DOHH2 (cell line): Measurements from ENCODE around the gene RETREG1.

Experiments
- H3F3A ChIP-seq: fragments of 200-600 bp; sonication (generic), shearing (Covaris generic); 2 replicates; pipeline ENCODE4 v1.6.0; 2016; ENCODE audit warnings: antibody characterized with exemption, mild to moderate bottlenecking; ENCODE audit not compliant: control insufficient read depth, insufficient read depth
- H3K27ac ChIP-seq: fragments of 200-600 bp; sonication (generic); 2 replicates; pipeline ENCODE4 v1.5.1; 2014; ENCODE audit warnings: low read depth, mild to moderate bottlenecking, low read length, moderate library complexity
- H3K27me3 ChIP-seq: fragments of 200-600 bp; sonication (generic); 2 replicates; pipeline ENCODE4 v1.6.1; 2014; ENCODE audit warnings: mild to moderate bottlenecking, low read length, mixed read lengths; ENCODE audit not compliant: control insufficient read depth
- H3K36me3 ChIP-seq: fragments of 200-600 bp; sonication (generic); 2 replicates; pipeline ENCODE4 v1.6.1; 2014; ENCODE audit warnings: mild to moderate bottlenecking, low read length, moderate library complexity, mixed read lengths; ENCODE audit not compliant: control insufficient read depth
- H3K4me1 ChIP-seq: fragments of 200-600 bp; sonication (generic); 2 replicates; pipeline ENCODE4 v1.6.1; 2014; ENCODE audit warnings: mild to moderate bottlenecking, low read length, mixed read lengths; ENCODE audit not compliant: control insufficient read depth
- H3K4me2 ChIP-seq: fragments of 200-600 bp; sonication (generic); 2 replicates; pipeline ENCODE4 v1.6.0; 2014; ENCODE audit warnings: mild to moderate bottlenecking, low read length, moderate library complexity
- H3K4me3 ChIP-seq: fragments of 200-600 bp; sonication (generic); 2 replicates; pipeline ENCODE4 v1.5.1; 2014; ENCODE audit warnings: mild to moderate bottlenecking, low read length, mixed read lengths
- H3K79me2 ChIP-seq: fragments of 200-600 bp; sonication (generic); 2 replicates; pipeline ENCODE4 v1.6.1; 2014; ENCODE audit warnings: mild to moderate bottlenecking, low read length, mixed read lengths; ENCODE audit not compliant: control insufficient read depth
- H3K9me2 ChIP-seq: fragments of 200-600 bp; sonication (generic); replicated peaks from 2 replicates; pipeline ENCODE4 v1.6.1; 2014; ENCODE audit warnings: mild to moderate bottlenecking, low read length, mixed read lengths; ENCODE audit not compliant: control insufficient read depth
- H3K9me3 ChIP-seq: fragments of 200-600 bp; sonication (generic); 2 replicates; pipeline ENCODE4 v1.6.1; 2014; ENCODE audit warnings: antibody characterized with exemption, low read length, mixed read lengths; ENCODE audit not compliant: control insufficient read depth, insufficient read depth
- H4K20me1 ChIP-seq: fragments of 200-600 bp; sonication (generic); 2 replicates; pipeline ENCODE4 v1.6.0; 2014; ENCODE audit warnings: low read depth, mild to moderate bottlenecking, antibody characterized with exemption, low read length, moderate library complexity; ENCODE audit not compliant: control insufficient read depth, insufficient read depth
- CTCF ChIP-seq: fragments of 200-600 bp; sonication (generic); IDR thresholded peaks from one replicate; pipeline ENCODE4 v1.5.1; 2014; ENCODE audit warnings: antibody characterized with exemption, mild to moderate bottlenecking, low read depth, low read length; ENCODE audit not compliant: poor library complexity, severe bottlenecking
- EZH2phosphoT487 ChIP-seq: fragments of 200-600 bp; sonication (generic); IDR thresholded peaks from 2 replicates; pipeline ENCODE4 v1.6.1; 2017; ENCODE audit warnings: borderline replicate concordance, mild to moderate bottlenecking, antibody characterized with exemption, low read length, moderate library complexity, mixed read lengths

Gene RETREG1

GRCh38 chr5:16471387-16471786 lies 145.4 kb downstream of the RETREG1 start:
- no peaks in the 10 kb centered on the region; the same call in 1 of the 2 replicates for H4K20me1 ChIP-seq
- no peaks in the 10 kb centered on the region for H3K9me2 ChIP-seq
- H3K4me1 ChIP-seq = peaks cover 30% of the 10 kb centered on the region
- 0 out of 2 replicates have a peak, but pooled peaks cover 3% of the 10 kb centered on the region for H3K36me3 ChIP-seq
- H3F3A ChIP-seq = no peaks in the 10 kb centered on the region
- H3K27me3 ChIP-seq = no peaks in the 10 kb centered on the region
- H3K4me2 ChIP-seq = 0 out of 2 replicates have a peak overlapping the region, but pooled peaks have one; percentile 5
- TF ChIP-seq EZH2phosphoT487 (no peak), CTCF (no peak)
- H3K79me2 ChIP-seq = peaks cover 51% of the 10 kb centered on the region
- H3K9me3 ChIP-seq = no peaks in the 10 kb centered on the region
- no peak overlapping the region for H3K4me3 ChIP-seq
- H3K27ac ChIP-seq = no peak overlapping the region

DNA sequence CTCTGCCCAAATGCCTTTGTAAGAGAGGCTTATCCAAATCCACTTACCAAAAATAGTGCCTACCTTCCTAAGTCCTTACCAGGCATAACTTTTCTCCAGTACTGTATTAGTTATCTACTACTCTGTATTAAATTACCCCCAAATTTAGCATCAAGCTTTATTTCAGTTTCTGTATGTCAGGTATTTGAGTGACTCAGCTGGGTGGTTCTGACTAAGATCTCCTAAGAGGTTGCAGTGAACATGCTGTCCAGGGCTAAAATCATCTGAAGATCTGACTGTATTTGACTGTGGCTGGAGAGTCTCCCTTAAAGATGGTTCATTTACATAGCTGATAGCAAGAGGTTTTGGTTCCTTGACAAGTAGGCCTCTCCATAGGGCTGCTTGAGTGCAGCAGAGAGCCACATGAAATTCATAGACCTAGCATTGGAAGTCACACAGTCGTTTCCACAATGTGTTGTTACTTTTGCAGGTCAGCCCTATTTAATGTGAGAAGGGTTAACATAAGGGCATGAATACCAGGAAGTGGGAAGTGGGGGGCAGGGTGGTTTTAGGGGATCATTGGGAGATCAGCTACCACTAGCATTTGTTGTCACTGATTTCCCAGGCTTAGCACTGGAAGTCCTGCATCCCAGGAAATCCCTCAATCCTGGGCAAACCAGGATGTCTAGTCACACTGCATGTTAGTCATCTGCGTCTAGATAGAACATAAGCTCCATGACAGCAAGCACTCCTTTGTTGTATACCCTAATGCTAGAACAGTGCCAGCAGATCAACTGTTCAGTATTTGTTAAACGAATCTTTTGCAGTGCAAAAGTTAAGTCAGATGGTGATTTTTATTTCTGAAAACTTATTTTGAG lies 149.2 kb downstream of the RETREG1 start:
- Histone ChIP-seq H3K27me3 (no peaks in the 10 kb centered on the region), H4K20me1 (peaks cover 19% of the 10 kb centered on the region), H3K79me2 (peaks cover 89% of the 10 kb centered on the region), H3K36me3 (peaks cover 32% of the 10 kb centered on the region), H3F3A (no peaks in the 10 kb centered on the region), H3K4me2 (peak overlapping the region; percentile 89), H3K4me3 (peak overlapping the region; percentile 83), H3K9me3 (no peaks in the 10 kb centered on the region), H3K9me2 (no peaks in the 10 kb centered on the region), H3K27ac (no peak overlapping the region), H3K4me1 (peaks cover 45% of the 10 kb centered on the region)
- no peak for TF ChIP-seq EZH2phosphoT487
- no peak for TF ChIP-seq CTCF

DNA sequence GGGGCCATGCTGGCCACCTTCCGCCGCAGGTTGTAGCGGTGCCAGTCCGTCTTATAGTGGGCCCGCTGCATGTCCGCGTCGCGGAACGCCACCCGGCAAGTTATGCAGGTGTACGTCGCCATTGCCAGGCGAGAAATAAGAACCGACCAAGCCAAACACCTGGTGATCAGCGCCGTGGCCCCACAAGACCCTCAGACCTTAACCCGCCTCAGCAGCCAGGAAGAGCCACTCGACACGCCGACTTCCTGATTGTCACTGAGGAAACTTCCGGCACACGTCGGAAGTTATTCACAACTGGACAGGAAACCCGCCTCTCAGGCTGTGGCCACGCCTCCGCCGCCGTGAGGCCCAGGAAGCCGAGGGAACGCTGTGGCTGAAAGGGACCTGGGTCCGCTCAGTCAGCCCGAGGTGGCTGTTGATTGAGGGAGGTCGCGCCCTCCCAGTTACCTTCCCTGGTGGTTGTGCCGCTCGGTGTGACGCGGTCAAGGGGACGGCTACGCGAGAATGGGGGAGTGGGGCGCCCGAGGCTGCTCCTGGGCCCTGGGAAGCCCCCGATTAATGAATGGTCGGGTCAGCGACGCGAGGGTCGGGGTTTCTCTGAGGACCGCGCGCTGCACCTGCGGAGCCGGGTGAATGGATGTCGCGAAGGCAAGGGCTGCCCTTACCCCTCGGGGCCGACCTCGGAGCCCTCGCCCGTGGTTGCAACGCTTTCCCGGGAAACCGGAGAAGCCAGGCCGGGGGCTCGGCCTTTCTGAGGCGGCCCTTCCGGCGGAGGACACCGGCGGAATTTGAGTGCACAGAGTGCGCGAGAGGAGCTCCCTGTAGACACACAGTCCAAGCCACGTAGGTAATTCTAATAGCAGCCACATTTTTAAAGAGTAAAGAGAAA lies 151.0 kb downstream of the RETREG1 start, which contains the start of gene ZNF622:
TSS of gene ZNF622 (minus strand) at position 257 of the 889 bp plus-strand sequence. CDS start at position 122, 135 bp downstream.
- Histone ChIP-seq H3K36me3 (peaks cover 50% of the 10 kb centered on the region), H3K4me2 (peak within 1 kb of the TSS; percentile 89), H3K9me2 (no peaks in the 10 kb centered on the region), H3K4me1 (peaks cover 49% of the 10 kb centered on the region), H3K9me3 (no peaks in the 10 kb centered on the region), H3K27ac (peak within 1 kb of the TSS; percentile 40), H3K79me2 (peaks cover 96% of the 10 kb centered on the region), H3K27me3 (no peaks in the 10 kb centered on the region), H3K4me3 (peak within 1 kb of the TSS; percentile 83), H4K20me1 (peaks cover 22% of the 10 kb centered on the region), H3F3A (no peaks in the 10 kb centered on the region)
- TF ChIP-seq CTCF (no peak), EZH2phosphoT487 (no peak)
